SK-N-SH treated with all-trans-retinoic acid at 6 μM for 48 hours (cell line): ENCODE data around the gene PPP1R7.

Experiments
- ATAC-seq: fragments of 200-7000 bp; cut with Tn5 transposase; 3 replicates; pipeline ENCODE4 v1.9.1; 2020; ENCODE audit warnings: mild to moderate bottlenecking, moderate library complexity
- BACH2 ChIP-seq: fragments of 250-450 bp; sonication (Bioruptor Pico); IDR thresholded peaks from 2 replicates; pipeline ENCODE4 v1.9.0; 2021; ENCODE audit warnings: mild to moderate bottlenecking, borderline replicate concordance
- CSDC2 ChIP-seq: fragments of 250-450 bp; sonication (Bioruptor Pico); IDR thresholded peaks from 2 replicates; pipeline ENCODE4 v1.5.0; 2020; ENCODE audit warnings: mild to moderate bottlenecking, moderate library complexity
- ESRRG ChIP-seq: fragments of 250-450 bp; sonication (Bioruptor Pico); IDR thresholded peaks from 2 replicates; pipeline ENCODE4 v1.6.1; 2021; ENCODE audit warnings: mild to moderate bottlenecking
- GLIS3 ChIP-seq: fragments of 250-450 bp; sonication (Bioruptor Pico); IDR thresholded peaks from 2 replicates; pipeline ENCODE4 v1.5.0; 2020; ENCODE audit warnings: mild to moderate bottlenecking, moderate library complexity
- OSR1 ChIP-seq: fragments of 250-450 bp; sonication (Bioruptor Pico); IDR thresholded peaks from 2 replicates; pipeline ENCODE4 v1.8.0; 2022; ENCODE audit warnings: moderate library complexity, mild to moderate bottlenecking, inconsistent platforms
- PATZ1 ChIP-seq: fragments of 250-450 bp; sonication (Bioruptor Pico); IDR thresholded peaks from 2 replicates; pipeline ENCODE4 v1.8.0; 2020; ENCODE audit warnings: mild to moderate bottlenecking, moderate library complexity, borderline replicate concordance
- PPARA ChIP-seq: fragments of 250-450 bp; sonication (Bioruptor Pico); IDR thresholded peaks from 2 replicates; pipeline ENCODE4 v1.5.0; 2020; ENCODE audit warnings: mild to moderate bottlenecking, borderline replicate concordance
- RARB ChIP-seq: fragments of 250-450 bp; sonication (Bioruptor Pico); IDR thresholded peaks from 2 replicates; pipeline ENCODE4 v1.8.0; 2021; ENCODE audit warnings: mild to moderate bottlenecking, moderate library complexity
- SNAI2 ChIP-seq: fragments of 250-450 bp; sonication (Bioruptor Pico); IDR thresholded peaks from 2 replicates; pipeline ENCODE4 v1.5.0; 2020; ENCODE audit warnings: mild to moderate bottlenecking, moderate library complexity
- TCF4 ChIP-seq: fragments of 250-450 bp; sonication (Bioruptor Pico); IDR thresholded peaks from 2 replicates; pipeline ENCODE4 v1.8.0; 2021; ENCODE audit warnings: mild to moderate bottlenecking, moderate library complexity, borderline replicate concordance
- TOX ChIP-seq: fragments of 250-450 bp; sonication (Bioruptor Pico); IDR thresholded peaks from 2 replicates; pipeline ENCODE4 v1.8.0; 2021; ENCODE audit warnings: mild to moderate bottlenecking, moderate library complexity, borderline replicate concordance
- TSHZ2 ChIP-seq: fragments of 250-450 bp; sonication (Bioruptor Pico); IDR thresholded peaks from 2 replicates; pipeline ENCODE4 v1.5.0; 2020; ENCODE audit warnings: mild to moderate bottlenecking, moderate library complexity
- ZFP3 ChIP-seq: fragments of 250-450 bp; sonication (Bioruptor Pico); IDR thresholded peaks from 2 replicates; pipeline ENCODE4 v1.5.0; 2020; ENCODE audit warnings: mild to moderate bottlenecking, moderate library complexity
- ZFP30 ChIP-seq: fragments of 450-650 bp; formaldehyde crosslinking; IDR thresholded peaks from 2 replicates; pipeline ENCODE4 v1.5.0; 2022; ENCODE audit warnings: mild to moderate bottlenecking, moderate library complexity
- ZNF565 ChIP-seq: fragments of 450-650 bp; formaldehyde crosslinking; conservative IDR thresholded peaks from 2 replicates; pipeline ENCODE4 v1.5.0; 2020; ENCODE audit warnings: low read depth, mild to moderate bottlenecking, moderate library complexity
- ZNF70 ChIP-seq: fragments of 450-650 bp; formaldehyde crosslinking; IDR thresholded peaks from 2 replicates; pipeline ENCODE4 v1.5.0; 2020; ENCODE audit warnings: mild to moderate bottlenecking, moderate library complexity
- ZNF8 ChIP-seq: fragments of 450-650 bp; formaldehyde crosslinking; IDR thresholded peaks from 2 replicates; pipeline ENCODE4 v1.5.0; 2020; ENCODE audit warnings: mild to moderate bottlenecking, moderate library complexity
- TF ChIP-seq, protein P1 (sequence below): fragments of 250-450 bp; sonication (Bioruptor Pico); IDR thresholded peaks from 2 replicates; pipeline ENCODE4 v1.8.0; 2021; ENCODE audit warnings: low read depth, mild to moderate bottlenecking, moderate library complexity, borderline replicate concordance
- TF ChIP-seq, protein P2 (sequence below): fragments of 250-450 bp; sonication (Bioruptor Pico); IDR thresholded peaks from 2 replicates; pipeline ENCODE4 v1.5.1; 2020; ENCODE audit warnings: low read depth, mild to moderate bottlenecking, moderate library complexity

PPP1R7 gene

DNA sequence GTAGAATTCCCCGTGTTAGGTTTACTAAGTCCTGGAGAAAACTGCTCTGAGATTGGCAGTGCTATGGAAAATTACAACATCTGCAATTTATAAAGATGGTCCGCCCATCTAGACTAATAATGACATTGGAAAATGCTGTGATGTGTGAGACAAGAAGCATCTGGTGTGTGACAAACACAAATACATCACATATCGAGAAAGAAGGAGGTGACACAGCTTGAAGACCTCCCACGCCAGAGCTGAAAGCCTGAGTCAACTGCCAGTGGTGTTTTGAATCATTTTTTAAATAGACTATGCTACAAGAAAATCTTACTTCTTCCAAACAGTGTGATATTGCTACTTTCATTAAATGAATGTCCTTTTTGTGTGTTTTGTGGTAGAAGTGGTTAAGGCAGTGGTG, 29.6 kb downstream of the PPP1R7 start:
- ATAC-seq = no peak
- no peak for TF ChIP-seq ZFP30 (CRISPR knock-in tag)
- no peak for TF ChIP-seq SNAI2 (CRISPR knock-in tag)
- TF ChIP-seq GLIS3 = no peak
- TF ChIP-seq PATZ1 (CRISPR knock-in tag) = no peak
- TF ChIP-seq RARB (CRISPR knock-in tag) = no peak
- no peak for TF ChIP-seq ZFP3
- no peak for TF ChIP-seq BACH2
- TF ChIP-seq TCF4 (CRISPR knock-in tag) = no peak
- no peak for TF ChIP-seq ZNF565 (CRISPR knock-in tag)
- TF ChIP-seq CSDC2 (CRISPR knock-in tag) = no peak
- no peak for TF ChIP-seq ZNF70
- TF ChIP-seq ESRRG = no peak
- no peak for TF ChIP-seq TOX (CRISPR knock-in tag)
- no peak for TF ChIP-seq ZNF8 (CRISPR knock-in tag)
- TF ChIP-seq, protein P1, sequence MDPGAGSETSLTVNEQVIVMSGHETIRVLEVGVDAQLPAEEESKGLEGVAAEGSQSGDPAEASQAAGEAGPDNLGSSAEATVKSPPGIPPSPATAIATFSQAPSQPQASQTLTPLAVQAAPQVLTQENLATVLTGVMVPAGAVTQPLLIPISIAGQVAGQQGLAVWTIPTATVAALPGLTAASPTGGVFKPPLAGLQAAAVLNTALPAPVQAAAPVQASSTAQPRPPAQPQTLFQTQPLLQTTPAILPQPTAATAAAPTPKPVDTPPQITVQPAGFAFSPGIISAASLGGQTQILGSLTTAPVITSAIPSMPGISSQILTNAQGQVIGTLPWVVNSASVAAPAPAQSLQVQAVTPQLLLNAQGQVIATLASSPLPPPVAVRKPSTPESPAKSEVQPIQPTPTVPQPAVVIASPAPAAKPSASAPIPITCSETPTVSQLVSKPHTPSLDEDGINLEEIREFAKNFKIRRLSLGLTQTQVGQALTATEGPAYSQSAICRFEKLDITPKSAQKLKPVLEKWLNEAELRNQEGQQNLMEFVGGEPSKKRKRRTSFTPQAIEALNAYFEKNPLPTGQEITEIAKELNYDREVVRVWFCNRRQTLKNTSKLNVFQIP (CRISPR knock-in tag) = no peak
- TF ChIP-seq OSR1 (CRISPR knock-in tag) = no peak
- TF ChIP-seq, protein P2, sequence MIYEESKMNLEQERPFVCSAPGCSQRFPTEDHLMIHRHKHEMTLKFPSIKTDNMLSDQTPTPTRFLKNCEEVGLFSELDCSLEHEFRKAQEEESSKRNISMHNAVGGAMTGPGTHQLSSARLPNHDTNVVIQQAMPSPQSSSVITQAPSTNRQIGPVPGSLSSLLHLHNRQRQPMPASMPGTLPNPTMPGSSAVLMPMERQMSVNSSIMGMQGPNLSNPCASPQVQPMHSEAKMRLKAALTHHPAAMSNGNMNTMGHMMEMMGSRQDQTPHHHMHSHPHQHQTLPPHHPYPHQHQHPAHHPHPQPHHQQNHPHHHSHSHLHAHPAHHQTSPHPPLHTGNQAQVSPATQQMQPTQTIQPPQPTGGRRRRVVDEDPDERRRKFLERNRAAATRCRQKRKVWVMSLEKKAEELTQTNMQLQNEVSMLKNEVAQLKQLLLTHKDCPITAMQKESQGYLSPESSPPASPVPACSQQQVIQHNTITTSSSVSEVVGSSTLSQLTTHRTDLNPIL (CRISPR knock-in tag) = no peak

DNA sequence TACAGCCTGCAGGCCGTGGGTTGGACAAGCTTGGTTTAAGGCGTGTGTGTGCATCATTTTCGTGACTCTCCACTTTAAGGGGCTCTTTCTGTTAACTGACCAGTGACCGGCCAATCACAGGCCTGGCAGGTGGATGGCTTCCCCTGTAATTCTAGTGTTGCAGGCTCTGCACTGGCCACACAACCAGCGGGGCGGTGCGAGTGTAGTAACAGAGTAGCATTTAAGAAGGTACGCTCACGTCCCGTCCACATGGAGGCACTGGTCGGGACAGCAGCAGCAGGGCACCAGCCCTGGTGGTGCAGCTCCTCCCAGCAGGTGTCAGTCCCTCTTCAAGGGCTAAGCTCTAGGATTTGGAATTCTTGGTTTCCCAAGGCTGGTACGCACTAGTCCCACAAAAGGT, 30.2 kb downstream of the PPP1R7 start:
- no peak for TF ChIP-seq PATZ1 (CRISPR knock-in tag)
- TF ChIP-seq, all 23 proteins: peak for 0

GRCh38 chr2:241182126-241182525, 31.9 kb downstream of the PPP1R7 start:
- no peak for ATAC-seq
- TF ChIP-seq TSHZ2 = no peak
- no peak for TF ChIP-seq ZNF8 (CRISPR knock-in tag)
- TF ChIP-seq ESRRG = no peak
- TF ChIP-seq SNAI2 (CRISPR knock-in tag) = no peak
- TF ChIP-seq TCF4 (CRISPR knock-in tag) = no peak
- no peak for TF ChIP-seq RARB (CRISPR knock-in tag)

More for the DNA sequence above, 30.2 kb downstream of the PPP1R7 start:
- ATAC-seq = no peak

DNA sequence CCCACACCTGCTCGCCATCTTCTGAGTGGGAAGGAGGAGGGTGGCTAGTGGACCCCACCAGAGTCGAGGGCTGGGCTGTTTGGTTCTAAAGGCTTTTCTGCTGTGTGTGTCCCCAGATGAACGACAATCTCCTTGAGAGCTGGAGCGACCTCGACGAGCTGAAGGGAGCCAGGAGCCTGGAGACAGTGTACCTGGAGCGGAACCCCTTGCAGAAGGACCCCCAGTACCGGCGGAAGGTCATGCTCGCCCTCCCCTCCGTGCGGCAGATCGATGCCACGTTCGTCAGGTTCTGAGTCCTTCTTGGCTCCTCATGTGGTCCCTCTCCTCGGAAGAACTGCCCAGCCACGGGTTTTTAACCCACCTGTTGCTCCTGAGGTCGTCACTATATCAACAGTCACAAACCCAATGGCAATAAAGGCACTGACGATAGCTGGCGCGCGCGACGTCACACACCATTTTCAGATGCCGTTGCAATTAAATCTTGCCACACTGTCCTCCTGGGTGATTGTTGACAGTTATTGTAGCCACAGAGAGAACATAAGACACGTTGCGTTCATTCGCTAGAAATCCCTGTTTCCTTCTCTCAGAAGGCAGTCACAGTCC, 32.4 kb downstream of the PPP1R7 start:
- no peak for TF ChIP-seq PPARA (CRISPR knock-in tag)
- no peak for TF ChIP-seq RARB (CRISPR knock-in tag)
- no peak for ATAC-seq
